ENCODE data around the gene BCDIN3D.

Gene BCDIN3D

GRCh38 chr12:49818241-49818895 is 24.5 kb downstream of the BCDIN3D start:
- no peak for DNase-seq

- DNase-seq, result no peak
Measured at GRCh38 chr12:49813131-49813530, 29.8 kb downstream of the BCDIN3D start.

- DNase-seq, result no peak
Measured at GRCh38 chr12:49811961-49812401, 30.9 kb downstream of the BCDIN3D start.

GRCh38 chr12:49811136-49811535 is 31.8 kb downstream of the BCDIN3D start:
- no peak for DNase-seq

GRCh38 chr12:49809906-49810389 is 33.0 kb downstream of the BCDIN3D start:
- DNase-seq, result no peak

GRCh38 chr12:49809381-49809905 is 33.5 kb downstream of the BCDIN3D start:
- DNase-seq, result no peak

GRCh38 chr12:49808686-49809380 is 34.1 kb downstream of the BCDIN3D start:
- DNase-seq, result no peak

GRCh38 chr12:49807991-49808580 is 34.8 kb downstream of the BCDIN3D start:
- DNase-seq, result no peak

GRCh38 chr12:49806877-49807276 is 36.0 kb downstream of the BCDIN3D start:
- no peak for DNase-seq

GRCh38 chr12:49806321-49806813 is 36.5 kb downstream of the BCDIN3D start:
- no peak for DNase-seq

GRCh38 chr12:49805409-49805808 is 37.5 kb downstream of the BCDIN3D start:
- DNase-seq, result no peak

GRCh38 chr12:49804821-49805220 is 38.1 kb downstream of the BCDIN3D start:
- DNase-seq, result no peak

GRCh38 chr12:49803693-49804450 is 39.0 kb downstream of the BCDIN3D start:
- no peak for DNase-seq

- no peak for DNase-seq
Measured at GRCh38 chr12:49801141-49802063, 41.5 kb downstream of the BCDIN3D start.

GRCh38 chr12:49800421-49801140 is 42.3 kb downstream of the BCDIN3D start:
- no peak for DNase-seq

- no peak for DNase-seq
Measured at GRCh38 chr12:49798934-49799333, 44.0 kb downstream of the BCDIN3D start.

- no peak for DNase-seq
Measured at GRCh38 chr12:49798248-49798647, 44.7 kb downstream of the BCDIN3D start.

GRCh38 chr12:49797449-49797776 is 45.5 kb downstream of the BCDIN3D start:
- DNase-seq, result no peak

GRCh38 chr12:49796606-49797448 is 46.1 kb downstream of the BCDIN3D start:
- no peak for DNase-seq

GRCh38 chr12:49796155-49796554 is 46.8 kb downstream of the BCDIN3D start:
- no peak for DNase-seq
